RWPE2 (cell line): ENCODE measurements around the gene TARDBP.
"Not testable (repeated sequence)": the region's sequence is repeated elsewhere in the genome, so short reads cannot be mapped to it uniquely, and the experiment has no call there.

Source experiments
- ATAC-seq: fragments of 200-7000 bp; cut with Tn5 transposase; 3 replicates; pipeline ENCODE4 v1.9.1; 2021; ENCODE audit warnings: low read depth
- DNase-seq: peaks from one replicate; pipeline ENCODE4 v3.0.0-alpha.2; 2020; ENCODE audit warnings: low spot score
- H3K27ac ChIP-seq: fragments of 450-650 bp; 2 replicates; pipeline ENCODE4 v1.5.1; 2017; ENCODE audit warnings: mild to moderate bottlenecking; ENCODE audit not compliant: poor library complexity, severe bottlenecking
- H3K27me3 ChIP-seq: fragments of 250-450 bp; sonication (Bioruptor Pico); 2 replicates; pipeline ENCODE4 v1.5.1; 2021; ENCODE audit warnings: mild to moderate bottlenecking, moderate library complexity; ENCODE audit not compliant: insufficient read depth, poor library complexity, severe bottlenecking
- H3K36me3 ChIP-seq: fragments of 250-450 bp; sonication (Bioruptor Pico); 2 replicates; pipeline ENCODE4 v1.5.1; 2020; ENCODE audit warnings: low read depth, mild to moderate bottlenecking, moderate library complexity
- H3K4me1 ChIP-seq: fragments of 250-450 bp; sonication (Bioruptor Pico); 2 replicates; pipeline ENCODE4 v1.5.1; 2021; ENCODE audit warnings: mild to moderate bottlenecking, moderate library complexity; ENCODE audit not compliant: insufficient read depth, poor library complexity, severe bottlenecking
- H3K4me3 ChIP-seq: fragments of 250-450 bp; sonication (Bioruptor Pico); 2 replicates; pipeline ENCODE4 v1.5.1; 2021; ENCODE audit warnings: mild to moderate bottlenecking, moderate library complexity; ENCODE audit not compliant: severe bottlenecking
- H3K9me3 ChIP-seq: fragments of 250-450 bp; sonication (Bioruptor Pico); 2 replicates; pipeline ENCODE4 v1.5.1; 2021; ENCODE audit warnings: mild to moderate bottlenecking, moderate library complexity; ENCODE audit not compliant: severe bottlenecking
- TF ChIP-seq, protein P1 (sequence below): fragments of 450-650 bp; IDR thresholded peaks from one replicate; pipeline ENCODE4 v1.5.1; 2017; ENCODE audit warnings: mild to moderate bottlenecking, moderate library complexity; ENCODE audit not compliant: poor library complexity, severe bottlenecking

The TARDBP gene

DNA sequence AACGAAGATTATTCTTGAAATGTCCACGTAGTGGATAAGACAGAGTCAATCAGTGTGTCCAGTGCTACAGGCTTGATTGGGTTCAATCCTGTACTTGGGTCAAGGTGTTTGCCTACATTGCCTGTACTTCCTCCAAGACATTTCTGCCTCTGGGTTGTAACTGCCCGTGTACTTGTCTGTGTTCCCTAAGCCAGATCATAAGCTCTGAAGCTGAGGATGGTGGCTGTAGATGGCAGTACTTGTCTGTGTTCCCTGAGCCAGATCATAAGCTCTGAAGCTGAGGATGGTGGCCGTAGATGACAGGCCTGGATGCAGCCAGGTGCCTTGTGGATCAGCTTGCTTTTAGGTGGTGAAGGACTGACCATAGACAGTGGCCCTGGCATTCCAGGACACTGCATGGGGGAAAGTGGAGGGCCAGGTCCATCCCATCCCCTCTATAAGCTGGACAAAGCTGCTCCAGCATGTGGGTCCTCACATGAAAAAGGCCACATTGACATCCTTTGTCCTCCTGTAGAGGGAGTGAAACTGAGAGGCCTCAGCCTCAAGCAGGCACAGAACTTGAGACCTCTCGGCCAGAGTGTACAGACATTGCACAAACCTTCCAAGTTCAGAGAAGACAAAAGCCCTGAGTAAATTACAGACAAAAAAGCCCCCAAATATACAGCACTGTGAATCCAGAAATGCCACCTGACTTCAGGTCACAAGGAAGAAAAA, 49.4 kb downstream of the TARDBP start:
- Histone ChIP-seq H3K27ac (no peak overlapping the region), H3K4me3 (no peak overlapping the region), H3K27me3 (no peaks in the 10 kb centered on the region), H3K9me3 (no peaks in the 10 kb centered on the region), H3K4me1 (peaks cover 4% of the 10 kb centered on the region), H3K36me3 (peaks cover 45% of the 10 kb centered on the region)
- TF ChIP-seq, protein P1, sequence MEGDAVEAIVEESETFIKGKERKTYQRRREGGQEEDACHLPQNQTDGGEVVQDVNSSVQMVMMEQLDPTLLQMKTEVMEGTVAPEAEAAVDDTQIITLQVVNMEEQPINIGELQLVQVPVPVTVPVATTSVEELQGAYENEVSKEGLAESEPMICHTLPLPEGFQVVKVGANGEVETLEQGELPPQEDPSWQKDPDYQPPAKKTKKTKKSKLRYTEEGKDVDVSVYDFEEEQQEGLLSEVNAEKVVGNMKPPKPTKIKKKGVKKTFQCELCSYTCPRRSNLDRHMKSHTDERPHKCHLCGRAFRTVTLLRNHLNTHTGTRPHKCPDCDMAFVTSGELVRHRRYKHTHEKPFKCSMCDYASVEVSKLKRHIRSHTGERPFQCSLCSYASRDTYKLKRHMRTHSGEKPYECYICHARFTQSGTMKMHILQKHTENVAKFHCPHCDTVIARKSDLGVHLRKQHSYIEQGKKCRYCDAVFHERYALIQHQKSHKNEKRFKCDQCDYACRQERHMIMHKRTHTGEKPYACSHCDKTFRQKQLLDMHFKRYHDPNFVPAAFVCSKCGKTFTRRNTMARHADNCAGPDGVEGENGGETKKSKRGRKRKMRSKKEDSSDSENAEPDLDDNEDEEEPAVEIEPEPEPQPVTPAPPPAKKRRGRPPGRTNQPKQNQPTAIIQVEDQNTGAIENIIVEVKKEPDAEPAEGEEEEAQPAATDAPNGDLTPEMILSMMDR = no peak
- ATAC-seq (no peak), DNase-seq (peak; percentile 28)

DNA sequence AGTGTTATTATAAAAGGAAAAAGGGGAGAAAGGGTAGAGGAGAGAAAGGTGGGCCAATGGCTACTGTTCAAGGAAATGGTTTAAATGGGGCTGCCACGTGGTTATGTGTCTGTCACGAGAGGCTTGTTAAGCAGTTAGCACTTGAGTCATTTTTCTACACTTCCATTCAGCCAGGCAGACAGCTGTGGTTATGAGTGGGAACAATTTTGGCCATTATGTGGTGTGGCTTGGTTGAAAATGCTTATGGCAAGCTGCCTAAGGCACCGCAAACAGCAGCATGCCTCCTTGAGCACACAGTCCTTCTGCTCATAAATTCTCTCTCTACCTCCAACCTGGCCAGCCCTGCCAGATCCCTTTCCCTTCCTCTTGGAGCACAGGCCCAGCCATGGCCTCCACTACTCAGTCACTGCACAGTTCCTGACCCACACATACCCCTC, 50.5 kb downstream of the TARDBP start:
- no peak overlapping the region for H3K4me3 ChIP-seq
- H3K9me3 ChIP-seq = no peaks in the 10 kb centered on the region
- H3K4me1 ChIP-seq = peaks cover 4% of the 10 kb centered on the region
- ATAC-seq (no peak), DNase-seq (peak; percentile 7)
- peaks cover 46% of the 10 kb centered on the region for H3K36me3 ChIP-seq
- no peak overlapping the region for H3K27ac ChIP-seq
- TF ChIP-seq, protein P1 = no peak
- H3K27me3 ChIP-seq = no peaks in the 10 kb centered on the region

DNA sequence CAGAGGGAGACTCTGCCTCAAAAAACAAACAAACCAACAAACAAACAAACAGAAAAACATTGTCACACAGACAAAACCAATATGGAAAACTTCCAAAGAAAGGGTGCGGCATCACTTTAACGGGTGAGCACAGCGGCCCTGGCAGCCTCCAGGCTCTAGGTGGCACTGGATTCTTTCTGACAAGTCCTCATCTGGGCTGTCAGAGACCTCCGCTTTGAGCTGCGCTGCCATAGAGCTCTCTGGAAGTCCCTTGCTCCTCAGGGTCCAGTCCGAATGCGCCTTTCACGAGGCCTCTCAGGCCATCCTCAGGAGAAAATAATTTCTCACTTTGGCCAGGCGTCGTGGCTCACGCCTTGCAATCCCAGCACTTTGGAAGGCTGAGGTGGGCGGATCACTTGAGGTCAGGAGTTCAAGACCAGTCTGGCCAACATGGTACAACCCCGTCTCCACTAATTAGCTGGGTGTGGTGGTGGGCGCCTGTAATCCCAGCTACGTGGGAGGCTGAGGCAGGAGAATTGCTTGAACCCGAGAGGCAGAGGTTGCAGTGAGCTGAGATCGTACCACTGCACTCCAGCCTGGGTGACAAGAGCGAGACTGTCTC, 51.6 kb downstream of the TARDBP start:
- peak; percentile 15 for DNase-seq
- H3K27ac ChIP-seq, H3K4me3 ChIP-seq, ATAC-seq, H3K9me3 ChIP-seq, H3K4me1 ChIP-seq, H3K27me3 ChIP-seq: not testable (repeated sequence)
- peaks cover 46% of the 10 kb centered on the region for H3K36me3 ChIP-seq

DNA sequence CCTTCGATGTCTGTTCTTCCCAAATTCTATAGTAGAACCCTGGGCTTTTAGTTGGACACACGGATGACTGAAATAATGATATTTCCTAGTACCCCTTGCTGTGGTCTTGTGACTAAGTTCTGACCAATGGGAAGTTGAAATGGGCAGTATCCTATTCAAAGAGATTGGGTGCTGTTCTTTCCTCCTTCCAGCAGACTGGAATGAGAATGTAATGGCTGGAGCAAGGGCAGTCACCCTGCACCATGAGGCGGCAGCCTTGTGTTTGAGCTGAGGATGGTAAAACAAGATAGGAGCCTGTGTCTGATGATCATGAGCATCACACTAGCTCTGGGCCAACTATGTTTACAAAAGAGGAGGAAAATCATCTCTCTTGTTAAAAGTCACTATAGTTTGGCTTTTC, 52.5 kb downstream of the TARDBP start:
- Histone ChIP-seq H3K36me3 (peaks cover 55% of the 10 kb centered on the region), H3K4me1 (peaks cover 4% of the 10 kb centered on the region), H3K27me3 (no peaks in the 10 kb centered on the region), H3K4me3 (no peak overlapping the region), H3K9me3 (no peaks in the 10 kb centered on the region), H3K27ac (no peak overlapping the region)
- DNase-seq = peak; percentile 1
- TF ChIP-seq, protein P1 = no peak
- no peak for ATAC-seq

DNA sequence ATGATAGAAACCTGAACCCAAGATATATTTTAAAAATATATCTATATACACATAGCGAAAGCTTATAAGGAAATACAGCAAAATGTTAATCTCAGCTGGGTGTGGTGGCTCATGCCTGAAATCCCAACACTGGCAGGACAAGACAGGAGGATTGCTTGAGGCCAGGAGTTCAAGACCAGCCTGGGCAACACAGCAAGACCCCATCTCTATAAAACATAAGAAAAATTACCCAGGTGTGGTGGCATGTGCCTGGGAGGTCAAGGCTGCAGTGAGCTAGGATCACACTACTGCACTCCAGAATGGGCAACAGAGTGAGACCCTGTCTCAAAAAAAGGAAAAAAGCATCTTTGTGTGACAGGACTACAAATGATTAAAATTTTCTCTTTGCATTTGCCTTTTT, 53.3 kb downstream of the TARDBP start:
- no peak for ATAC-seq
- Histone ChIP-seq H3K36me3 (peaks cover 60% of the 10 kb centered on the region), H3K27me3 (no peaks in the 10 kb centered on the region), H3K4me3 (no peak overlapping the region), H3K9me3 (no peaks in the 10 kb centered on the region), H3K4me1 (peaks cover 3% of the 10 kb centered on the region), H3K27ac (no peak overlapping the region)
- DNase-seq = no peak
- TF ChIP-seq, protein P1 = no peak
